ENCODE data around the gene C11orf86.

The C11orf86 gene

DNA sequence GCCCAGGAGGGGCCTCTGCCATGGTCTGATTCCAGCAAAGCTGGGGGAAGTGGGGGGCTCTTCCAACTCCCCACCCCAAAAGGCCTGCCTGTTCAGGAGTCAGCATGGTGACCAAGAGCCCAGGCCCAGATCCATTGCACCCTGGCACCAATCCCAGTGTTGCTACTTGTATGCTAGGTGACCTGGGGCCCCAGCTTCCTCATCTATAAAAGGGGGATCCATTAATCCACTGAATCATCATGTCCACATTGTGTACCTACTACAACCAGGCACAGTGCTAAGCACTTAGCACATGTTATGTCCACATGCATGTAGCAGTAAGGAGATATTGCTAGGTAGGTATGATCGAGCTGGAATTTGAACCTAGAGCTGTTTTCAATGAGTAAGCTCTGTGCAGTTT is 49.9 kb downstream of the C11orf86 start:
- ATAC-seq (no peak), DNase-seq (no peak)

DNA sequence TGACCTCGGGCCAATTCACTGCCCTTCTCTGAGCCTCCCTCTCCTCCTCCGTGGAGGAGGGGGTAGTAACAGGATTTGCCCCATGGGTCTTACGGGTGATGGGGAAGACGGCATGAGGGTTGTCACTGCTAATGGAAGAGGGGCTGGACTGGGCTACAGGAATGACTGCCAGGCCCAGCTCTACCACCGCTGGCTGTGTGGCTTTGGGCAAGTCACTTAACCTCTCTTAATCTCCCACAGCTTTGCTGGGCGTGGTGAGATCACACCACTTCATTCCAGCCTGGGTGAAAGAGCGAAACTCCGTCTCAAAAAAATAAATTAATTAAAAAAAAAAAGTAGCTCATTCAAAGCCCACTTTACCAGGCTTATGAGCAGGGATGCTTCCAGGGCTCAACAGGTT is 50.6 kb downstream of the C11orf86 start:
- no peak for DNase-seq
- no peak for ATAC-seq
